HEK293T (cell line): ENCODE measurements around the gene MAEL.

Source experiments
- ARNT ChIP-seq: fragments of 450-650 bp; IDR thresholded peaks from 2 replicates; pipeline ENCODE4 v1.6.1; 2017; ENCODE audit warnings: mild to moderate bottlenecking
- BHLHE40 ChIP-seq: fragments of 450-650 bp; IDR thresholded peaks from 2 replicates; pipeline ENCODE4 v1.6.1; 2016; ENCODE audit warnings: mild to moderate bottlenecking, moderate library complexity, borderline replicate concordance
- CTBP1 ChIP-seq: fragments of 450-650 bp; IDR thresholded peaks from 2 replicates; pipeline ENCODE4 v1.6.1; 2016; ENCODE audit warnings: borderline replicate concordance
- ELF4 ChIP-seq: fragments of 450-650 bp; IDR thresholded peaks from 2 replicates; pipeline ENCODE4 v1.6.1; 2017; ENCODE audit warnings: antibody characterized with exemption
- FOXA1 ChIP-seq: fragments of 450-650 bp; IDR thresholded peaks from 2 replicates; pipeline ENCODE4 v1.6.1; 2016; ENCODE audit warnings: mild to moderate bottlenecking
- FOXK2 ChIP-seq: fragments of 450-650 bp; IDR thresholded peaks from 2 replicates; pipeline ENCODE4 v1.6.1; 2016; ENCODE audit warnings: mild to moderate bottlenecking
- FOXM1 ChIP-seq: fragments of 450-650 bp; IDR thresholded peaks from 2 replicates; pipeline ENCODE4 v1.6.1; 2017; ENCODE audit warnings: mild to moderate bottlenecking, borderline replicate concordance
- HDGF ChIP-seq: fragments of 450-650 bp; IDR thresholded peaks from 2 replicates; pipeline ENCODE4 v1.6.1; 2017; ENCODE audit warnings: antibody characterized with exemption, borderline replicate concordance
- LEF1 ChIP-seq: fragments of 450-650 bp; IDR thresholded peaks from 2 replicates; pipeline ENCODE4 v1.6.1; 2017; ENCODE audit warnings: mild to moderate bottlenecking, borderline replicate concordance
- NFRKB ChIP-seq: fragments of 450-650 bp; IDR thresholded peaks from 2 replicates; pipeline ENCODE4 v1.6.1; 2016; ENCODE audit warnings: mild to moderate bottlenecking, moderate library complexity
- SP1 ChIP-seq: fragments of 450-650 bp; IDR thresholded peaks from 2 replicates; pipeline ENCODE4 v1.6.1; 2017
- SUZ12 ChIP-seq: fragments of 450-650 bp; IDR thresholded peaks from 2 replicates; pipeline ENCODE4 v1.6.1; 2016; ENCODE audit warnings: mild to moderate bottlenecking
- ZNF384 ChIP-seq: fragments of 450-650 bp; IDR thresholded peaks from 2 replicates; pipeline ENCODE4 v1.6.1; 2016

- TF ChIP-seq SP1, result no peak
- TF ChIP-seq HDGF, result no peak
- no peak for TF ChIP-seq ARNT
- no peak for TF ChIP-seq FOXM1
- no peak for TF ChIP-seq FOXA1
- TF ChIP-seq SUZ12, result no peak
- TF ChIP-seq BHLHE40, result no peak
- no peak for TF ChIP-seq NFRKB
- TF ChIP-seq LEF1, result no peak
- no peak for TF ChIP-seq ELF4
- TF ChIP-seq ZNF384, result no peak
- TF ChIP-seq CTBP1, result no peak
- TF ChIP-seq FOXK2, result no peak
These were observed 8.3 kb upstream of the MAEL start for GRCh38 chr1:166980818-166981217.
